Measurements from ENCODE around the gene GPBP1L1. TPM values are rescaled to one million over a fixed set of nuclear protein-coding genes. Genes with fewer than 3 reads are reported as not detected.

The GPBP1L1 gene
- total and polyA plus RNA-seq, 2 of the 13 experiments (the other 11 are each of a cell fraction or from before 2014, with no cell fraction given), result 45.9 to 86.1 TPM

GRCh38 chr1:45629035-45629434 is 57.3 kb downstream of the GPBP1L1 start (continued):
- no peak for TF ChIP-seq THYN1 (CRISPR knock-in tag; IDR thresholded peaks at IDR 0.05; ENCODE audit: borderline replicate concordance, low read depth)
- no peak for TF ChIP-seq NFKB2 (CRISPR knock-in tag; IDR thresholded peaks at IDR 0.05; ENCODE audit: borderline replicate concordance)
- no peak for TF ChIP-seq YEATS2 (CRISPR knock-in tag; IDR thresholded peaks at IDR 0.05; ENCODE audit: borderline replicate concordance)
- TF ChIP-seq ETS1 (CRISPR knock-in tag; IDR thresholded peaks at IDR 0.05), result no peak

GRCh38 chr1:45623972-45624371 is 62.4 kb downstream of the GPBP1L1 start, which contains the start of gene CCDC17:
CCDC17 (minus strand) TSS chr1:45624054; CDS start chr1:45623909, 145 bp downstream.
- ATAC-seq (no peak), FAIRE-seq (no peak), DNase-seq (ENCODE audit: low spot score) (no peak)
- intact Hi-C loops (cut with micrococcal nuclease; ENCODE audit: unreplicated experiment) (no loop called here), in situ Hi-C loops (cut with HindIII; ENCODE audit: extremely low pct_ligation_motif_present, low pct_unique_long_range_greater_than_20kb) (no loop called here)
- CTCF ChIA-PET (ENCODE audit: low intra/inter-chr PET ratio, low total read pairs), result no interaction called here
- no peak within 1 kb of the TSS for H3K9ac ChIP-seq (ENCODE audit: insufficient read depth, low read depth, low read length)
- H3K27me3 ChIP-seq (ENCODE audit: control insufficient read depth in 1 of 2, insufficient read depth in 2 of 2, low read length in 2 of 2), result no peaks in the 10 kb centered on the region
- no peak within 1 kb of the TSS for H3K4me2 ChIP-seq (ENCODE audit: low read depth, low read length)
- no peaks in the 10 kb centered on the region; the same call in 1 of the 2 replicates for H4K20me1 ChIP-seq (ENCODE audit: insufficient read depth, low read length)
- H3K27ac ChIP-seq (ENCODE audit: extremely low read length, insufficient read depth, low read length), result no peak within 1 kb of the TSS
- H3K79me2 ChIP-seq (ENCODE audit: insufficient read depth, low read length), result no peaks in the 10 kb centered on the region
- 72% methylated on average over 3 of the region's 4 CpGs for WGBS (ENCODE audit: low lambda C conversion rate)
- POLR2A ChIA-PET, result no interaction called here
- no peak within 1 kb of the TSS for H3K4me3 ChIP-seq (replicated peaks in 1 of 3; ENCODE audit: insufficient read depth in 1 of 3, low read depth in 2 of 3, low read length in 3 of 3)
- H2AFZ ChIP-seq (ENCODE audit: low read length), result no peak within 1 kb of the TSS
- H3K36me3 ChIP-seq (replicated peaks in 1 of 2; ENCODE audit: control insufficient read depth in 1 of 2, insufficient read depth in 2 of 2, low read length in 2 of 2), result peaks cover 1 to 16% of the 10 kb centered on the region in 2 experiments; a peak in 3 of 5 replicates
- no peaks in the 10 kb centered on the region for H3K9me3 ChIP-seq (ENCODE audit: low read length)
- no TSS peak for BruUV-seq (replicated peaks)
- H3K4me1 ChIP-seq (ENCODE audit: insufficient read depth, low read length), result peaks cover 9% of the 10 kb centered on the region
- TF ChIP-seq TBL1XR1 (IDR thresholded peaks at IDR 0.05; ENCODE audit: borderline replicate concordance, low read length, partially characterized antibody) (no peak), GMEB2 (CRISPR knock-in tag; IDR thresholded peaks at IDR 0.05; ENCODE audit: low read depth) (no peak), ELF4 (CRISPR knock-in tag; IDR thresholded peaks at IDR 0.05; ENCODE audit: borderline replicate concordance) (no peak), MAF1 (CRISPR knock-in tag; IDR thresholded peaks at IDR 0.05; ENCODE audit: borderline replicate concordance) (no peak), ZNF589 (CRISPR knock-in tag; conservative IDR thresholded peaks at IDR 0.05) (no peak), NFKBIZ (CRISPR knock-in tag; IDR thresholded peaks at IDR 0.05) (no peak), ATF4 (CRISPR knock-in tag; IDR thresholded peaks at IDR 0.05) (no peak), HNRNPK (IDR thresholded peaks at IDR 0.05; ENCODE audit: low read depth, low read length, poor library complexity, severe bottlenecking) (no peak), ZNF646 (CRISPR knock-in tag; IDR thresholded peaks at IDR 0.05) (no peak)
